HG02610 (cell line): Measurements from ENCODE around the gene CHPF2.

Experiments used
- ATAC-seq: cut with Tn5 transposase; IDR thresholded peaks from one replicate; pipeline ENCODE4 v1.9.1; 2021; ENCODE audit warnings: mild to moderate bottlenecking, moderate library complexity; ENCODE audit not compliant: unreplicated experiment

Gene CHPF2

DNA sequence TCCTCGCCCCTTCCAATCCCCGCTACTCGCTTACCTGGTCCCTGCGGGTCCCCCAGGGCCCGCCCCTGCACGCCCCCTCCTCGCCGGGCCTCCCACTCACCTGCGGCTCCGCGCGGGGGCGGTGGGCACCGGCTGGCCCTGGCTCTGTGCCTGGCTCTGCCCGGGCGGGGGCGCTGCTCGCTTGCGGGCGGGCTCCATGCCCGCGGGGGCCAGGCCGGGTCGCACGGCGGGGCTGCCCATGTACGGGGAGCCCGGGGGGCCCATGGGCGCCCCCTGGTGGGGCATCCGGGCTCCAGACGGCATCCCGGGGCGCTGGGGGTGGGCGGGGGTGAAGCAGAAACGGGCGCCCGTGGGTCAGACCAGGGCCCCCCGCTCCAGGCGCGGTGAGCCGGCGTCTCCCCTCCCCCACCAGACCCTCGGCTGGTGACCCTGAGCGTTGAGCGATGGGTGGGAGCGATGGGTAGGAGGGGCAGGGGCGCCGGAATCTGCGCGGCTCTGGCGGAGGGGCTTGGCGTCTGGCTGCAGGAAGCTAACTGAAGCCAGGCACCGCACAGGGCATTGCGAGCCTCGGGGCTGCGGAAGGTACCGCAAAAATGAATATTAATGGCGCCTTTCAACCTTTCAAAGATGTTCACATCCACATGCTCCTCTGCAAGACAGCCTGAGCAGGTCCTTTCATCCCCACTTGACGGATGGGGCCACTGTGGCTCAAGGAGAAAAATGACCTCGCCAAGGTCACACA is 13.2 kb downstream of the CHPF2 start:
- no peak for ATAC-seq

DNA sequence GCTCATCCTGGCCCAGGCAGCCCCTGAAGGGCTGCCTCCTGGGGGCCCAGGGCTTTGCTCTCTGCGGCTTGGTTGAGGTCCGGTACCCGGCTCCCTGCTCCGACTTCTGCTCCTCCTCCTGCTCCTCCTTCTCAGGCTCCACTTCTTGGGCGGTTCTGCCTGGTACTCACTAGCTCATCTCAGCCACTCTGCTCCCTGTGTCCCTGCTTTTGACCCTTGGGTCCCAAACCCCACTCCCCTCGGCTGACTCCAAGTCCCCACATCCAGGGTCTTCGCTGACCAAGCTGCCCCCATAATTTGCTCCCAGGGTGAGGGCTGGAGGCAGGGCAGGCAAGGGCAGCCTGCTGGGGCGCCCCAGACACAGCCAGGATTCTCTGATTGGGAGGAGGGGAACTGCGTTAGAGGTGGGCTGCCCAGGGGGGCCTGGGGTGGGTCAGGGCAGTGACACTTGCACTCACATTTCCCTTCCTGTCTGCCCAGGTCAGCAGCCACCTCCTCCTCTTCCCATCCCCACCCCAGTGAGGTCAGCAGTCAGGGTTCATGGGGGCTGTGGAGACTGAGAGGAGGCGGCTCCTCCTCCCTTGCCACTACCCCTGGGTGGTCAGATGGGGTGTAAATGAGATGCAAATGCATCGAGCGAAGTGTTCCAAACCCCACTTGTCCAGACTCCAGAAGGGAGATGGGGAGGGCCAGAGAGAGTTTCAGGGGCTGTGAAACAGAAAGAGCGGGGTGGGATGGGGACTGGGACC is 14.0 kb downstream of the CHPF2 start:
- ATAC-seq: no peak

DNA sequence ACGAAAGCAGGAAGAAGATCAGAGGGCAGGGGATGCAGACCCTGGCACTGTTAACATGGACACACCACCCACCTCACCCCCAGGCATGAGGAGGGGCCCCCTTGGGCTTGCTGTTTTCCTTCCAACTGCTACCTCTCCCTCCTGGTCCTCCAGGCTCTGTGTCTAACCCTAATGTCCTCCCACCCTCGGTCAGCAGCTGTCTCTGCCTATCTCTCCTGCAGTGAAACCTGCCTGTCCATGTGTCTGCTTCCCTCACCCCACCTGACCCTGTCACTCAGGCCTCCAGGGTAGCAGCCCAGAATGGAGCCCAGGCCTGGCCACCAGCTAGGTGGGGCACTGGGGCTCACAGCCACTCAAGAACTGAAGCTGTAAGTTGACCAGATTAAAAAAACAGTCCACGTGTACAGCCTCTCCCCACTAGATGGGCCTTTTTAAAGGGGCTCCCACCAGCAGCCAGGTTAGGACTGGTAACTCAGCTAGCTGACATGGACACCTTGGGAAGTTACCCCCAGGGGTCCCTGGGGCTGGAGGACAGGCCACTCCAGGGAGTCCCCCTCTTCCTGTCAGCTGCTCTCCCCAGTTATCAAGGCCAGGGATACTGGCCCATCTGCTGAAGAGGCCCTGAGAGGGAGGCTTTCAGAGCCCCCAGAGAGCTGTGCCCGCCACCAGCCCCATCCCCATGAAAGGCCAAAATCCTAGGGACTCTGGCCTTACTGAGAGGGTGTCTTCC is 14.7 kb downstream of the CHPF2 start:
- no peak for ATAC-seq

DNA sequence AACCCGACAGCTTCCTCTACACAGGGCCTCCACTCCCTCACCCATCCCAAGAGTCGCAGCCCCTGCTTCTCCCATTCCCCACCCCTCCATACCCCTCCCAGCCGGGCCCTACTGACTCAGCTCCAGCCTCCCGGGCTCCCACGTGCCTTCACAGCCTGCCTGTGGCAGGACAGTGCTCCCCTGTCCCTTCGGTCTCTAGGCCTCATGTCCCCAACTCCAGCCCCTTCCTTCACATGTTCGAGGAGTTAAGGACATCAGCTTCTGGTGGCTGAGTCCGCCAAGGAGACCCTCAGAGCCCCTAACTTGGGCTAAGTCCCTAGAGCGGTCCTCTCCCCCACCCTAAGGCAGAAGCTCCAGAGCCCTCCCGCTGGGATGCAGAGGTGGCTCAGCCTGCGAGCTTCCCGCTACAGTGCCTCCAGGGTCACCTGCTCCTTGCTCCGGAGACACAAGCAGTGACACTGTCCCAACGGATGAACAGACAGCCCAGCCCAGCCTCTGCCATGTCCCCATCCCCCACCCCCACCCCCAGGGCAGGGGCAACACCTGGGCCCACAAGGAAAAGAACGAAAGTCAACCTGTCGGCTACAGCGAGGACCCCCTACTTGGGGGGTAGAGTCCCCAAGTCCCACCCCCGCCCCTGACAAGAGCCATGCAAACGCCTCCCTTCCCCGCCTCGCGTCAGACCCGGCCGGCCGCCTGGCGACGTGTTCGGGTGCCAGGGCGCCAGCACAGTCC is 15.5 kb downstream of the CHPF2 start:
- no peak for ATAC-seq

DNA sequence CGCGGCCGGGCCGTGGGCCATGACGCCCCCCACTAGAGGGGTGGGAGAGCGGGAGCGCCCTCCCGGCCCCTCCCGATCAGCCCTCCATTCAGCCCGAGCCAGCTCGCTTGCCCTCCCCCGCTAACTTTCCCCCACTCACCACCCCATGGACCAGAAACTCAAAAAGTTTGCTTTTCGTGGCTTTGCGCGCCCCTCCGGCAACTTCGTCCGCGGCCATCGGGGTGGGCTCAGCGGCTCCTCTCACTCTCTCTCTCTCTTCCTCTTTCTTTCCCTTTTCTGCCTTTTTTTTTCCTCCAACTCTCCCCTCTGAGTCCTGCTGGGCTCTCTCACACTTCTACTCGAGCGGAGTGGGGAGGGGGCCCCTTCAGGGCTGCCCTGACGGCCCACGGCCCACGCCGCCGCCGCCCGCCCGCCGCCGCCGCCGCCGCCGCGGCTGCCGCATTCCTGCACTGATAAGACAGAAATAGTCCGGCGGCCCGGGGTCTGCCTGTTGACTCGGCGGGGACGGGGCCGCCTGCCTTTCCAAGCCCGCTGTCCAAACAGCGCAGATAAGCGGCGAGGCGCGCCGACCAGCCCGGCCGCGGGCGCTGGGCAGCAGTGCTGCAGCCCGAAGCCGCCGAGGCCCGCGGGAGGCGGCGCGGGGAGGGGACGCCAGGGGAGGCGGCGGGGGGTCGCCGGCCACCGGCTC is 16.2 kb downstream of the CHPF2 start, which contains the start of gene SMARCD3:
SMARCD3 (minus strand) TSS at position 349 of the 688 bp plus-strand sequence; CDS start at position 217, 132 bp downstream.
- no peak for ATAC-seq

DNA sequence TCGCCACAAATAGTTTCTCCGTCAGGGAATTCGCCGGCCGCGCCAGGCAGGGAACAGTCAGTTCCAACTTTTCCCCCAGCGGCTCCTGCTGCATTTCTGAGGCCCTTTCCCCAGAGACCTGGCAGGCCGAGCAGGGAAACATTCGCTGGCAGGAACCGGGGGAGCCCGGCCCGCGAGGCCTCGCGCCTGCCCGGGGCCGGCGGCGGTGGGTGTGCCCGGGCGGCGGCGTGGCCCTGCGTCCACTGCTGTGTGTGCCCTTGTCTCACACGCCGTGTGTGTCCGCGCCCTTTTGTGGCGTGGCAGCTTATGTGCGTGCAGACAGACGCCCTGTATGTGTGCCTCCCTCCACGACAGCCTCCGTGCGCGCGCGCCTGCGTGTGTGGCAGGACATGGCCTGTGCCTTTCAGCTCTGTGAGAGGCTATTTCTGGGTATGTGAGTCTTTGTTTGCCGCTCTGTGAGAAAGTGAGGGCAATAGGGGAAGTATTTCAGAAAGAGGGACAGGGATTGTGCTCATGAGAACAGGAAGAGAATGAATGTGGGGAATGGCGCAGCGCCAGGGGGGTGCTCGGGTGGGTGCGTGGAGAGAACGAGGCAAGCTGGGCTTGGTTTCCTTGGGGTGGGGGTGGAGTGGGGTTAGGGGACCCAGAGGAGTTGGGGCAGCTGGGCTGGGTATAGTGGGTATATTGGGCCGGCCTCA is 16.9 kb downstream of the CHPF2 start:
- no peak for ATAC-seq

DNA sequence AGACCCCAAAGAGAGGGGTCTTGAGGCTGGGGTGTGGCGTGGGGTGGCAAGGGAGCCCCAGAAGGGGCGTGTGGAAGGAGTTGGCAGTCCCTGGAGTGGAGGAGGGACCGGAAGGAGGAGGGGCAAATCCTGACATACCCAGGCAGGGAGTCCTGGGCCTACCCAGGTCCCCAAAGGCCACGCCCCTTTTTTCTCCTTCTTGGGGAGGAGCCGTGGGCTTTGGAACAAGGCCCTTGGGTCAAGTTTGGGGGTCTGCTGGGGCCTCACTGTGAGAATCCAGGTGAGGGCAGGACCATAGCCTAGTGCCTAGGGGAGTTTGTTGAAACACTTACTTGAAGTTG is 17.4 kb downstream of the CHPF2 start:
- no peak for ATAC-seq

DNA sequence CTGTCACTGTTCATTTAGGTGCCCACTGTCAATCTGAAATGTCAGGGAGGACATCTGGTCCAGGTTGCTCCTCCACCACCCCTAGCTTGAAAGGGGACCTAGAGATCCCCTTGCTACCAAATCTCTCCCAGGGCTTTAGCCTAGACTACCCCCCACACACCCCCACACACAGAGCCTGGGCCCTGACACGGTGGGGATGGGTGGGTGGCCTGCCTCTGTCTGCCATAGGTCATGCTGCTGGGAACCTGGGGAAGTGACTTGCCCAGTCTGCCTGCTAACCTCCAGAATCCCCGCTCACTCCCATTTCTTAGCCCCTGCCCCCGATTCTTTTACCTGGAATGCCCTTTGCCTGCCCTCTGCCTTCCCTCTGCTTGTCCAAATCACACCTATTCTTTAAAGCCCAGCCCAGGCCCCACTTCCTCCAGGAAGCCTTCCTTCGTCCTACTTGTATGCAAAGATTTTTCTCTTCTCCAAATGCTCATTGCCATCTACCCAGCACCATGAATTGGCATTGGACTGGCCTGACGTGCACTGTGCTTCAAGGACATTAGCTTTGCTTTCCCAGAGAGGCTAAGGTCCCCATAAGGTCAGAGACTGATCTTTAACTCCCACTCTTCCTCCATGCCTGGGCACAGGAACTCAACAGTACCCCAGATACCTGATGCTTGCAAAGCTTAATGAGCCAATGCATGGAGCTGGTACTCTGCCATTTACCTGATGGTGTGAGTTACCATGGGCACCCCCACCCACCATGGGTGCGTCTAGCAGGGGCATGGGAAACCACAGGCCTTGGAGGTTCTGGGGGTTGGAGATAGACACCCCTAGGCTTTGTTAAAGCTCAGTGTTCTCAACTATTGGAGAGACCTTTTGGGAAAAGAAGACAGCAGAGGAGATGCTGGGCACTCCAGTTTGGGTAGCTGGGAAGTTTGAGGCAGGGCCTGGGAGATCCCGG is 18.2 kb downstream of the CHPF2 start:
- ATAC-seq: no peak

DNA sequence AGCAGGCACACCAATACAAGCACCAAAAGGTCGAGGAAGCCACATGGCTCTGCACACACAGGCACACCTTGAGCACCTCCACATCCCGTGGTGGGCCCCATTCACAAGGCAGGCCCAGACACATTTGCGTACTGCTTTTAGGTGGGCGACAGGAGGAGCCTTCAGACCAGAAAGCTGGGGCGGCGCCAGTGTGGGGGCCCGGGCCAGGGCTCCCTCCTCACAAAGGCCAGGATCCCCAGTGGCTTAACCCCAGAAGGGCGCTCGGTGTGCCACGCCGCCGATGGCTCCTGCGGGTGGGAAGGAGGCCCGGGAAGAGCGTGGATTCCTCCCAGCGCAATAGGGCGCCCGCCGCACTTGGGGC is 19.0 kb downstream of the CHPF2 start:
- no peak for ATAC-seq

DNA sequence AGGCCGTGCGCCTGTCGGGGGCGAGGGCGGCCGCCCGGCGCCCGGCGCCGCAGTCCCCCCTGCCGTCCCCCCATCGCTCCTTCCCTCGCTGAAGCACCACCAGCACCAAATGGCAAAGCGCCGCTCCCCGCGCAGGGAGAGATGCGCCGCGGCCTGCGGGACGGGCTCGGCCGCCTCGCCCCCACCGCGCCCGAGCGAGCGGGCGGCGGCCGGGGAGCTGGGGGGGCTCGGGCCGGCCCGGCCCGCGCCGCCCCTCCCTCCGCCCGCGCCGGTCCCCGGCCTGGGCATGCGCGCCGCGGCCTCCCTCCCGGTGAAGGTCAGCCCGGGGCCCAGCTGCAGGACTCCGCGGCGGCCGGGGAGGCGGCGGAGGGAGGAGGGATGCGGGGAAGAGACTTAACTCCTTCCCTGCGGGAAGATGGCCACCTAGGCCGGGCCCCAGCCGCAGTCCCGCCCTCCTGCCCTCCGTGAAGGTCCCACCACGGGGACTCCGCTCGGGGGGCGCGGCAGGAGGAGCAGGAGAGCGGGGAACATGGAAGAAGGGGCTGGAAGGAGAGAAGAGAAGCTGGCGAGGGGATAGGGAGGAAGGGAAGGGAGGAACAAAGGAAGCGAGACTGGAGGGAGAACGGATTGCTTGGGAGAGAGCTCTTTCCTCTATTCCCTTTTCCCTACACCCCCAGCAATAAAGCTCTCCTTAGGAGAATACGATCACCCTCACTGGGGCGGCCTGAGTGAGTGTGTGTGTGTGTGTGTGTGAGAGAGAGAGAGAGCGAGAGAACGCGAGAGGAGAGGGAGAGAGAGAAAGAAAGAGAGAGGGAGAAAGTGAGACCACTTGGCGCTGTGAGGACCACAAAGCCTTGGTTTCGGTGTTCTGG is 19.6 kb downstream of the CHPF2 start:
- no peak for ATAC-seq

DNA sequence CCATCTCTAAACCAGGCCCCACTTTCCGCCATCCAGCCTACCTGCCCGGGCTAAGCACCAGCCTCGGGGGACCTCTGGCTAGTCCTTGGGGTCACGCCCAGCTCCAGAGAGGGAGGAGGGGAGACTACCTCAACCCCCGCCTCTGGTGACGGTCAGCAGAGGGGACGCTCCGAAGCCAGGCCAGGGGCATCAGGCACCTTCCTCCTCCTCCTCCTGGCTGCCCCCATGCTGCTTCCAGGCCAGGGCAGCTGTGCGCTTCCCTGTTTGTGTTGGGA is 20.2 kb downstream of the CHPF2 start:
- no peak for ATAC-seq

DNA sequence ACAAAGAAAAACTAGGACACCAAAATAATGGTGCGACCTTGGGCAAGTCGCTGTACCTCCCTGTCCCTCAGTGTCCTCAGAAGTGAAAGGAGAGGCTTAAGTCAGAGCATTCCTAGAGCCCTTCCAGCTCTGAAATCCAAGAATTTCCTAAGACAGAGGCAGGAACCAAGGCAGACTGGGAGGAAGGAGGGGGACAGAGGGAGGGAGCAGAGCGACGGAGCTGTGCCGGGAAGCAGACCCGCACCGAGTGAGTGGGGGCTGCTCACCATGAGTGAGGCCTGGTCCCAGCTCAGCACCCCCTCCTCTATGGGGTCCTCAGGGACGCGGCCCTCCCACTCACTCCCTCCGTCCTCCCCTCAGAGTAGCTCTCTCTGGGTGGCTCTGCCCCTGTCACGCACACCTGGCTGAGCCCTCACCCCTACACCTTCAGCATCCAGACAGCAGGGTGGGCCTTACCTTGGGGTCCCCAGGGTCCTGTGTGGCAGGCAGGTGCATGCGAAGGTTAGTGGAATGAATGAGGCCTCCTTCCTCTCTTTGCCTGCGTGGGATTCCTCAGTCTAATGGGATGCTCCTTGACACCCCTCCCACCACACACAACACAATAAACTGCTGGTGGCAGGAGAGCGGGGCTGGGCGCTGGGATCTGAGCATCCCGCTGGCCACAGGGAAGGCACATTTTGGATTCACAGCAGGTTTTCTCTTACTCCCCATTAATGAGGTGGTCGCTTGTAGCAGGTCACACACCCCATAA is 20.9 kb downstream of the CHPF2 start:
- no peak for ATAC-seq

DNA sequence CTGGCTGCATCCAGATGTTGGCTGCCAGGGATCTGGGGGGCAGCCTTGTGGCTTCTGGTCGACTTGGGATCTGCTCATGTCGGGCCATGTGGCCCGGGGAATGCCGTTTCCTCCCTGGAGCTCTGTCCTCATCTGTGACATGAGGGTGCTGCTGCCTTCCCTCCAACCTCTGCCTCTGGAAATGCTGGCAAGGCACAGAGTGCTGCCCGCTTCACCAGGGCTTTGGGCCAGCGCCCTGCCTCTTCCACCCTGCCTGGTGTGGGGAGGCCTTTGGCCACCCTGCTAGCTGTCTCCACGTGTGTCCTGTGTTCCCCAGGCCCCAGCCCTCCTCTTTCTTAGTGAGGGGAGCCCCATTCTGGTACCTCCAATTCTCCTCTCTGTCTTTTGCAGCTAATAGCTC is 22.0 kb downstream of the CHPF2 start:
- no peak for ATAC-seq

DNA sequence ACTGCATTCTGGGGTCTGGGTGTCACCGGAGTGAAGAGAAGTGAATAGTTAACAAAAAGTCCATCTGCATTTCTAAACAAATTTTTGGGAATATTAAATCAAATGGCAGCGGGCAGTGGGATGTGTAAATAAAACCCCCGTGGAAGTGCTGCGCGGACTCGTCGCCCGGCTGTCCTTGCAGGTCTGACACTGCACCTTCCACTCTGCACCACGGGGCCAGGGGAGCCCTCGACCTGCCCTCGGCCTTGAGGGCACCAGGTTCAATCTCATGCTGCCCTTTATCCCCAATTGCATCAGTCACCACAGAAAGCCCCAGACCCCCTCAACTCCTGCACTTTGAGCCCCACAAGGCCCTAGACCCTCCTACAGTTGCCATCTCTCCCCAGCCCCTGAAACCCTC is 22.6 kb downstream of the CHPF2 start:
- no peak for ATAC-seq

DNA sequence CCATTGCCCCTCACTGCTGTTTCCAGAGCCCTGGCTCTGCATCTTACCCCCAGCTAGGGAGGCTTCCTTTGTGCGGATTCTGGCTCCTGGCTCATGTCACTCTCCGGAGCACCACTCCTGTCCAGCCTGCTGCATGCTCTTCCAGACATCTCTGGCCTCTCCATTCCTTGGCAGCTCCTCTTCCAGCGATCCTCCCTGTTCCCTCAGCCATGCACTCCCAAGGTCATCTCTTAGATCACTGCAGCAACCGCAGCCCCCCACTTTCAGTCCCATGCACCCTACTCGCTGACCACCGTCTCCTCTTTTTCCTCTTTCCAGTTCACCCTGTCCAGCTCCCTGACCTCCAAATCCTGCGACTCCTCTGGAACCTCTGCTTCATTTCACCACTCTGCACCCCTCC is 23.1 kb downstream of the CHPF2 start:
- no peak for ATAC-seq

DNA sequence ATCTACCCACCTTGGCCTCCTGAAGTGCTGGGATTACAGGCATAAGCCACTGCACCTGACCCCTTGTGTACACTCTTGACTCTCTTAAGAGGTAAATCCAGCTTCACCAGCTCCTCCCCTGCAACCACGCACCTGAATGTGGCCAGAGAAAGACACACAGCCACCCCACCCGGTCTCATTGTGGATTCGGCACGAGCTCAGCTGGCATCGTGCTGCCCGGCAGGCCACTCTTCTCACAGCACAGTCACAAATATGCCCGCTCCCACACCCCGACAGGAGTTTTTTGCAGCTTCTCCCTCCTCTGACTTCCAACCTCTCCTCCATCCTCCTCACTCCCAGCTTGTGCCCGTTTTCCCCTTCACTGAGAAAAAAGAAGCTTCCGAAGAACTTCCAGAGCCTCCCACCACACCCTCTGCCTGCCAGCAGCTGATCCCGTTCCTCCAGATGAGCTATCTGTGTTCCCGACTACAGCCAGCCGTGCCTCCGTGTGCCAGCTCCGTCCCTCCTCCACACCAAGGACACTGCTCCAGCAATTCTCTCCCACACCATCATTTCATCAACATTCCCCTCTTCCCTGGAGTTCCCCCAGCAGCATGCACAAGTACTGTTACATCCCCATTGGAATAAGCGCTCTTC is 24.2 kb downstream of the CHPF2 start:
- ATAC-seq: no peak

DNA sequence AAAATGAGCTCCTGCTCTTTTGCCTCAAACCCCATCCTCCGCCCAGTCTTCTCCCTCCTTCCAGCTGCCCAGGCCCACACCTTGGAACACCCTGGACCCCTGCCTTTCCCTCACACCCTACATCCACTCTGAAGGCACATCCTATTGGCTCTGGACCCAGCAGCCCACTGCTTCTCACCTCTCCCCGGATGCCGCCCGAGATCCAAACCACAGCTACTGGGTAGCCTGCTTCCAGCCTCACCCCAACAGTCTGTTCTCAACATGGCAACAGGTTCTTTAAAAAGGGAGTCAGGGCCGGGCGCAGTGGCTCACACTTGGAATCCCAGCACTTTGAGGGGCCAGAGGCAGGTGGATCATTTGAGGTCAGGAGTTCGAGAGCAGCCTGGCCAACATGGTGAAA is 25.7 kb downstream of the CHPF2 start:
- no peak for ATAC-seq
